Type B pancreatic cell (in vitro differentiated cells): ENCODE data around the gene APAF1. TPM values are rescaled to one million over a fixed set of nuclear protein-coding genes. Genes with fewer than 3 reads are reported as not detected.

Experiments used
- DNase-seq: peaks from one replicate; pipeline ENCODE4 v3.0.0; 2021; ENCODE audit warnings: mixed read lengths; ENCODE audit not compliant: unreplicated experiment; ENCODE audit errors: extremely low spot score
- H3K27ac Mint-ChIP-seq: 2 replicates; pipeline ENCODE4 v1.8.0; 2021; ENCODE audit warnings: mild to moderate bottlenecking, mixed read lengths
- H3K27me3 Mint-ChIP-seq: 2 replicates; pipeline ENCODE4 v1.8.0; 2021; ENCODE audit warnings: mixed read lengths
- H3K36me3 Mint-ChIP-seq: 2 replicates; pipeline ENCODE4 v1.8.0; 2021; ENCODE audit warnings: mixed read lengths
- H3K4me1 Mint-ChIP-seq: one replicate; pipeline ENCODE4 v1.8.0; 2021; ENCODE audit warnings: mixed read lengths; ENCODE audit not compliant: unreplicated experiment
- H3K4me3 Mint-ChIP-seq: 2 replicates; pipeline ENCODE4 v1.8.0; 2021; ENCODE audit warnings: mild to moderate bottlenecking, mixed read lengths
- H3K9me3 Mint-ChIP-seq: 2 replicates; pipeline ENCODE4 v1.8.0; 2021; ENCODE audit warnings: mixed read lengths
- total RNA-seq: library from RNA; stranded (reverse); gene quantifications from 2 replicates; pipeline ENCODE4 v1.2.1, GENCODE V29; 2021; ENCODE audit warnings: low replicate concordance
- TF ChIP-seq, protein P1 (sequence below): fragments of 200-600 bp; sonication (generic); conservative IDR thresholded peaks from 2 replicates; pipeline ENCODE4 v1.5.0; 2021; ENCODE audit warnings: antibody characterized with exemption, mild to moderate bottlenecking

The APAF1 gene
- total RNA-seq, 1 donor from 2014 or later: 21.7 TPM

DNA sequence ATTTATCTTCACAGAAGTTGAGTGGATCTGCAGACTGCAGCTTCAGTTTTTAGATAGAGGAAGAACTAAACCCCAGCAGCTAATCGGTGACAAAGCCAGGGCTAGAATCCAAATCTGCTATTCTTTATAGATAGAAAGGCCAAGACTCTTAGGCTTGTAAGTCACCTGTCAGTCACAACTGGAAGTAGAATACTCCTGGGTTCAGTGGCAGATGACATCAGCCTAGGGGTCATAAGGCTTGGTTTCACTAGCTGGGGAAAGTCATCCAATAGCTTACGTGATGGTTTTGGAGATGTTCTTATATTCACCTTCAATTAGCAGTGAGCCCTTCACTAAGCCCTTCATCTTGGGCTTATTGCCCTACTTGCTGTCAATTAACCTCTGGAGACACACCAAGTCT, 93.4 kb downstream of the APAF1 start:
- Mint-ChIP-seq H3K9me3 (no peaks in the 10 kb centered on the region), H3K4me1 (peaks cover 16% of the 10 kb centered on the region), H3K36me3 (peaks cover 15% of the 10 kb centered on the region), H3K4me3 (no peak overlapping the region), H3K27ac (no peak overlapping the region), H3K27me3 (peaks cover 19% of the 10 kb centered on the region)
- DNase-seq: no peak
- TF ChIP-seq, protein P1, sequence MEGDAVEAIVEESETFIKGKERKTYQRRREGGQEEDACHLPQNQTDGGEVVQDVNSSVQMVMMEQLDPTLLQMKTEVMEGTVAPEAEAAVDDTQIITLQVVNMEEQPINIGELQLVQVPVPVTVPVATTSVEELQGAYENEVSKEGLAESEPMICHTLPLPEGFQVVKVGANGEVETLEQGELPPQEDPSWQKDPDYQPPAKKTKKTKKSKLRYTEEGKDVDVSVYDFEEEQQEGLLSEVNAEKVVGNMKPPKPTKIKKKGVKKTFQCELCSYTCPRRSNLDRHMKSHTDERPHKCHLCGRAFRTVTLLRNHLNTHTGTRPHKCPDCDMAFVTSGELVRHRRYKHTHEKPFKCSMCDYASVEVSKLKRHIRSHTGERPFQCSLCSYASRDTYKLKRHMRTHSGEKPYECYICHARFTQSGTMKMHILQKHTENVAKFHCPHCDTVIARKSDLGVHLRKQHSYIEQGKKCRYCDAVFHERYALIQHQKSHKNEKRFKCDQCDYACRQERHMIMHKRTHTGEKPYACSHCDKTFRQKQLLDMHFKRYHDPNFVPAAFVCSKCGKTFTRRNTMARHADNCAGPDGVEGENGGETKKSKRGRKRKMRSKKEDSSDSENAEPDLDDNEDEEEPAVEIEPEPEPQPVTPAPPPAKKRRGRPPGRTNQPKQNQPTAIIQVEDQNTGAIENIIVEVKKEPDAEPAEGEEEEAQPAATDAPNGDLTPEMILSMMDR: no peak

DNA sequence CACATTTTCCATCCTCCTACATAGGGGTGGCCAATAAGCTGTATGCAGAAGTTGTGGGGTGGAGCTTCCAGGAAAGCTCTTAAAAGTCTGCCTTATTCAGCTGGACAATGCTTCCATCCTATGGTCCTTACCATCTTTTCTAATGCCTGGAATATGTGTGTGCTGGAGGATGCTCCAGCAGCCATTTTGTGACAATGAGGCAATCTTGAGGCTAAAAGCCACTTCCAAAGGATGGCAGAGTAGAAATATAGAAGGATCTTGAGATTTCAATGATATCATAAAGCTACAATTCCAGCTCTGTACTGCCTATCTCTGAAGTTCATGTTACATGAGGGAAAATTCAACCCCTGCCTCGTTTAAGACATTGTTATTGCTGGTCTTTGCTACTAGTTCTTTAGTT, 95.7 kb downstream of the APAF1 start:
- Mint-ChIP-seq H3K27ac (no peak overlapping the region), H3K4me3 (no peak overlapping the region), H3K9me3 (no peaks in the 10 kb centered on the region), H3K36me3 (peaks cover 7% of the 10 kb centered on the region), H3K27me3 (peaks cover 19% of the 10 kb centered on the region), H3K4me1 (peaks cover 16% of the 10 kb centered on the region)
- TF ChIP-seq, protein P1: no peak
- no peak for DNase-seq

DNA sequence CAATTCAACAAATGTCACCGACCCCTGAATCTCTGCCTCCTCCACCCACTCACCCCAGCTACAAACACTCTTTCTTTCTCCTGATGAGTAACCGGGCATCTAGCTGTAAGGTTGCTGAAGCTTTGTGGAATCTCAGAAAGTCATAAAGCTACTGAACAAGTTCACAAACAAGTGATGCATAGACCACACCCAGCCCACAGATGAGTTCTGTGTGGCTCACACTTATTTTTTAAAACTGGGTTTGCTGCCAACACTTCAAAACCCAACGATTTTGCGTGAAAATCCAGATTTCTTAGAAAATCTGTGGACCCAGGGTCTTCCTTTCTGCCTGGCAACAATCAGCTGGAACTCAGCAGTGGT, 96.1 kb downstream of the APAF1 start:
- Mint-ChIP-seq H3K27ac (no peak overlapping the region), H3K9me3 (no peaks in the 10 kb centered on the region), H3K4me1 (peaks cover 17% of the 10 kb centered on the region), H3K4me3 (no peak overlapping the region), H3K27me3 (peaks cover 22% of the 10 kb centered on the region), H3K36me3 (peaks cover 2% of the 10 kb centered on the region)
- no peak for DNase-seq
- TF ChIP-seq, protein P1: no peak

DNA sequence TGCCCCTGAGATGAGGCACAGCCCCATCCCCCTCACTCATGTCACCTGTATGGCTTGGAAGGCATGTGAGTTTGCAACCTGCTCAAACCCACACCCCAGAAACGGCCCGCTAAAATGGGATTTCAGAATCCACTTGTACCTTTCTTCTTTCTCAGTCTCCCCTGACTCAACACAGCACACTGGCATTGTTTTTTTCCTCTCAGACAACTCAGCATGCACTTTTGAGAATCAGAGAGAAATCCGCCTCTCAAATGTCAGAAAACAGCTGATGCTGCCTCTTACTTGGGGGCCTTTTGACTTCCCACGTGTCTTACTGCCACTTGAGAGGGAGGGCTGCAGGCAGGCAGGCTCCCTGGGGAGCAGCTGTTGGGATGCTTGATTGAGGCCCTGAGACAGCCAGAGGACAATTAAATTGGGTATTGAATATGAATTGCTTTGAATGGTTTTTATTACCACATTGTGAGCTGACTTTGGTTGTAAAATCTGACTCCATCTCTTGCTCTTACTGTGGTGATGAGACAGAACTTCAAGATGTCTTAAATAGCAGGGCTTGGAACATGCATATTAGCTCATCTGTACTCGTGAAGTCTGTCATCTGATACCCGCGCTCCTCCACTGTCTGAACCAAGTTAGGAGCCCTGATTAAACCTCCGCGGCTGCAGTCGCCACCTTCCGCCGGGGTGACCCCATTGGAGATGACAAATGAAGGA, 96.6 kb downstream of the APAF1 start:
- no peak overlapping the region for H3K27ac Mint-ChIP-seq
- peaks cover 27% of the 10 kb centered on the region for H3K27me3 Mint-ChIP-seq
- no peak overlapping the region for H3K4me3 Mint-ChIP-seq
- TF ChIP-seq, protein P1: no peak
- DNase-seq: no peak
- no peaks in the 10 kb centered on the region for H3K9me3 Mint-ChIP-seq
- peaks cover 16% of the 10 kb centered on the region for H3K4me1 Mint-ChIP-seq
- H3K36me3 Mint-ChIP-seq: no peaks in the 10 kb centered on the region

DNA sequence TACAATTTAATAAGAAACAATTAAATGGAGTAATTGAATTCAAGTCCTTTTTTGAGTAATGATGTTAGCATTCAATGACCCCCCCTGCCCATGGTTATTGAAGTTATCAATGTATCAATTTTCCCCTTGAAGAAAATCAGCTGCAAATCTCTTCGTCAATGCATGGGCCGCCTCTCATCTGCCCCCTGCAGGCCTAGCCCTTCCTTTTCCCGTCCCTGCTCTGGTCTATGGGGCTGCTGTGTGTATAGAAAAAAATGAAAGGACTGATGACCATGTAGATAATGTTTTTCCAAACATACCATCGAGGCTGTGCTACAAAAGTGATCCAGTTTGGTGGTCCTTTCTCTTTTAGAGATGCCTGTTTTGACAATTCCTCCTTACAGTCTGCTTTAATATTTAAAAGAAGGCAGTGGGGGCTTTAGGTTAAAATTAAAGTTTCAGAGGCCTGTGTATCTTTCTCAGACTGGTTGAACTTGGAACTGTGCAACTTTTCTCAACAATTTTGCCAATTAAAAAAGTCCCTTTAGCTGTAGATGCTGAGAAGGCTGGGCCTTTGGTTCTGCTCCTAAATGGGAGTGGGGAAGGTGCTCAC, 98.4 kb downstream of the APAF1 start:
- TF ChIP-seq, protein P1: peak; percentile 79
- DNase-seq: no peak
- H3K27me3 Mint-ChIP-seq: peaks cover 35% of the 10 kb centered on the region

More for the DNA sequence above, 98.4 kb downstream of the APAF1 start:
- Mint-ChIP-seq H3K4me3 (no peak overlapping the region), H3K4me1 (peaks cover 8% of the 10 kb centered on the region), H3K36me3 (no peaks in the 10 kb centered on the region), H3K27ac (no peak overlapping the region), H3K9me3 (no peaks in the 10 kb centered on the region)
